GM21390 (cell line): ENCODE results near the gene SLC6A9.
A peak's percentile ranks its signal among the peaks of the same experiment; 100 is the strongest.

Experiments used
- ATAC-seq: cut with Tn5 transposase; IDR thresholded peaks from one replicate; pipeline ENCODE4 v1.9.1; 2021; ENCODE audit not compliant: unreplicated experiment

Gene SLC6A9

DNA sequence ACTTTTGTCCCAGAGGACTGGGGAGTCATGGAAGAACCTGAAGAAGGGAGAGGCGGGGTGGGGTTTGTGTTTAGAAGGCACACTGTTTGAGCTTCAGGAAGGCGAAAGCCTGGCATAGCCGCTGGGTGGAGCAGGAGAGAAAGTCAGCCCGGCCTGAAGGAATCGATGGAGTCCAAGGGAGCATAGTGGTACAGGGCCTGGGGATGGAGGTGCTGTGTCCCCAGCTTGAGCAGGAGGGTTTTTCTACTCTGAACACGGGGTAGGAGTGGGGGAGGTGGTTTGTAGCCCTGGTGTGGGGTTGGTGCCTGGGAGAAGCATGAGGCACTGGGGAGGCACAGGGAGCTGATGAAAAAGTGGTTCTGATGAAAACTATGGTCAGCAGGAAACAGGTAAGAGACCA, 44.5 kb downstream of the SLC6A9 start:
- ATAC-seq = no peak

DNA sequence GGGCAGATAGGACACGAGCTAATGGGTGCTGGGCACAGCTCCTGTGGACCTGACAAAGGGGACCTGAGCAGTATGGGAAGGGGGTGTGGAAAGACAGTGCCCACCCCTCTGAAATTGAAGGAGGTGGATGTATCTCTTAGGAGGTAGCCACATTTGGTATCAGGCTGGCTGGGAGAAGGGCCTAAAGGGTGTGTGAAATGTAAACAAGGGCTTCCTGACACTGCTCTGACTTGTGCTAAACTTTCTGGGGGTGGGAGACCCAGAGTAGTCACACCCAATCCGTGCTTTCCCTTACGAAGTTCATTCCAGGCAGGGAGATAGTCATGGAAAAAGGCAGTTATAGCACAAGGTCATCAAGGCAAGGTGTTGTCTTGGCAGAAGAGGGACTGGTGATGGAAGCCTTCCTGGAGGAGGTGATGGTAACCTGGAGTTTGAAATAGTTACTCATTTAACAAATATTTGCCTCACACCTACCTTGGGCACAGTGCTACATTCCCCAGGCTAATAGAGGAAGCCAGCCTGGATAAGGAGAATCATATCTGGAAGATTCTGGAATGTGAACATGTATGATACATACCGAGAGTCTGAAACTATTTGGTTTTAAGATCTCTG, 45.2 kb downstream of the SLC6A9 start:
- ATAC-seq = no peak

DNA sequence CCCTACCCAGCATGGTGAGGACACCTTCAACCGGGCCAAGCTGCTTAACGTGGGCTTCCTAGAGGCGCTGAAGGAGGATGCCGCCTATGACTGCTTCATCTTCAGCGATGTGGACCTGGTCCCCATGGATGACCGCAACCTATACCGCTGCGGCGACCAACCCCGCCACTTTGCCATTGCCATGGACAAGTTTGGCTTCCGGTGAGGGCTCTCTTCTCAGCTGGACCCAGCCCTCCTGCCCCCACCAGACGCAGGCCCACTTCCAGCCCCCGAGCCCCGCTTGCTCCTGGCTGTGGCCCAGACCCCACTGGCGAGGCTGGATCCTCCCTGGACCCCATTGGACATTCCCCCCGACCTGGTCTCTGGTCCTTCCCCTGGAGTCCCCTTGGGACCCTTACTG, 46.4 kb downstream of the SLC6A9 start:
- ATAC-seq = no peak

DNA sequence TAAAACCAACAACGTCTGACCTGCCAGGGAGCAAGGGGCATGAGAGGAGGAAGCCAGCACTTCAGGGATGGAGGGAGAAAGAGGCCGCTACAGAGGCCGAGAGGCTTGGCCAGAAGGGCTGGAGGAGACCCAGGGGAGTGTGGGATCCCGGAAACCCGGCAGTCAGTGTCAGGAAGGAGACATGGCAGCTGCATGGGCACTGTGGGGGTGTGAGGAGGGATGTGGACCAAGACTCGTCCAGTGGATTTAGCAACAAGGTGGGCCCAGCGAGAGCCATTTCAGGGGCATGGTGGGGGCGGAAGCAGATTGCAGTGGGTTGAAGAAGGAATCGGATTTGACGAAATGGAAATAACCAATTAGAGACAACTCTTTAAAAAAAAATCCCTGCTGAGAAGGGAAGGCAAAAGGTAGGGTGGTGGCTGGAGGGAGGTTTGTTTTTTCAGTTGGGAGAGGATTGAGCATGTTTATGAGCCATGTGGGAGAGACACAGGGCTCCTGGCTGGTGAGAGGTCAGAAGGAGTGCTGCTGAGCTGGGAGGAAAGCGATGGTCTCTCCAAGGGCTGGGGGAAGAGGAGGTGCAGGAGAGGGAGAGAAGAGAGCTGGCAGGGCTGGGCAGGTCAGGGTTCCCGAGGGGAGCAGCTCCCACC, 47.9 kb downstream of the SLC6A9 start:
- no peak for ATAC-seq

- no peak for ATAC-seq
Observed at GRCh38 chr1:43982808-43983207, 48.5 kb downstream of the SLC6A9 start.

- ATAC-seq = no peak
Observed at GRCh38 chr1:43982241-43982640, 49.0 kb downstream of the SLC6A9 start.

GRCh38 chr1:43981636-43982035, 49.6 kb downstream of the SLC6A9 start:
- no peak for ATAC-seq

GRCh38 chr1:43981135-43981491, 50.1 kb downstream of the SLC6A9 start:
- no peak for ATAC-seq

GRCh38 chr1:43980255-43981134, 50.8 kb downstream of the SLC6A9 start:
- no peak for ATAC-seq

- no peak for ATAC-seq
Observed at GRCh38 chr1:43979528-43980254, 51.6 kb downstream of the SLC6A9 start.

DNA sequence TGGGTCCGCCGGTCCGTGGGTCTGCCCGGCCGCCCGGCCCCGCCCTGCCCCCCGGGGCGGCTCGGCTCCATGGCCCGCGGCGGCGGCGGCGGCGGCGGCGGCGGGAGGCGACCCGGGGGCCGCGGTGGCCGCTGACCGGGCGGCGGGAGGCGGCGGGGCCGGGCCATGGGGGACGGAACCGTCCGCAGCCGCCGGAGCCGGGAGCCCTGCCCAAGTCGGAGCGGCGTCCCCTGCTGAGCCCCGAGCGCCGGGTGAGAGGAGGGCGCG, 52.1 kb downstream of the SLC6A9 start:
- no peak for ATAC-seq

- ATAC-seq = no peak
Observed at GRCh38 chr1:43978551-43979260, 52.6 kb downstream of the SLC6A9 start, which contains the start of gene B4GALT2. B4GALT2 (plus strand) TSS chr1:43979210; CDS start chr1:43981161, 1,951 bp downstream.

GRCh38 chr1:43978264-43978550, 53.1 kb downstream of the SLC6A9 start:
- ATAC-seq = no peak

- ATAC-seq = no peak
Observed at GRCh38 chr1:43977376-43978263, 53.6 kb downstream of the SLC6A9 start.

- ATAC-seq = no peak
Observed at GRCh38 chr1:43976890-43977289, 54.4 kb downstream of the SLC6A9 start.

DNA sequence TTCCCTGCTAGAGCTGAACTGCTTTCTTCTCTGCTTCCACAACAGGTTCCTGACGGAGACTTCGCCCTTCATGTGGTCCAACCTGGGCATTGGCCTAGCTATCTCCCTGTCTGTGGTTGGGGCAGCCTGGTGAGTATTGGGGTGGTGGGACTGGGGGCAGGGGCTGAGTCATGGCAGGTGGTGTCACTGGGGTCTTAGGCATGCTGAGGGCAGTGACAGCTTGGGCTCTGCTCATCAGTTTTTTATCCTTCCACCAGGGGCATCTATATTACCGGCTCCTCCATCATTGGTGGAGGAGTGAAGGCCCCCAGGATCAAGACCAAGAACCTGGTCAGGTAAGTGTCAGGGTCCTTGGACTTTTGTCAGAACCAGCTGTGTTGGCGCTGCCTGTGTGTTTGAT, 55.2 kb downstream of the SLC6A9 start:
- no peak for ATAC-seq

- ATAC-seq = peak; percentile 3
Observed at GRCh38 chr1:43975249-43975961, 55.9 kb downstream of the SLC6A9 start.

DNA sequence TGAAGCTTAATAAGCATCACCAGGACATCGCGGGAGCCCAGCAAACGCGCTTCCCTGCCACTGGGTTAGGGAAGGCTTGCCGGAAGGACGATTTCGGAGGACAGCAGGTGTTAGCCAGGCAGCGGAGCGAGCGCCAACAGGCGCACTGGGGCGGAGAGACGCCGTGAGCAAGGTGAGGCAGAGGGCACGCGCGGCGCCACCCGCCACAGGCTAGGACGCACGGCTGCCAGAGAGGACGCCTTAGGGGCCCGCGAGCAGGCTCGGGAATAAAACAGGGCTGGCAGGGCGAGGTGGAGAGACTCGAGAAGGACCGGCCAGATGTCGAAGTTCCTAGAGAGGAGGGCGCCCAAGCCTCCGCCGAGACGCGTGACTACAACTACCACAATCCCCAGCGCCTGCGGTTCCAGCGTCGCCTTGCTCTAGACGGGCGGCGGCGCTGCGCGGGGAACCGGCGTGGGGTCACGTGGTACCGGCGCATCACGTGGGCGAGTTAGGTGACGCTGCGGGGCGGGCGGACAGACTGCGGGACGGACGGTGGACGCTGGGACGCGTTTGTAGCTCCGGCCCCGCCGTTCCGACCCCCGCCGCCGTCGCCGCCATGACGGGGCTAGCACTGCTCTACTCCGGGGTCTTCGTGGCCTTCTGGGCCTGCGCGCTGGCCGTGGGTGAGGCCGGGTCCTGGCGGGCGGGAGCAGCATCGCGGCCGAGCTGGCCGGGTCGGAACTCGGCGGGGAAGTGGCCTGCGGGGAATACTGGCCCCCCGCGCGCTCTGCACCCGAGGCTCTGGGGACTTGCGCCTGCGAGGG, 56.6 kb downstream of the SLC6A9 start, which contains the start of gene ATP6V0B:
TSS of gene ATP6V0B (plus strand) at position 518 of the 806 bp plus-strand sequence. CDS start at position 599, 81 bp downstream.
- ATAC-seq = peak; percentile 64
